Stimulated activated CD4-positive, alpha-beta T cell treated with anti-CD3 and anti-CD28 coated beads, Interleukin-2, amount 100 ng/mL, for 4 hours (primary cell): Measurements from ENCODE around the gene AIF1.

Source experiments
- DNase-seq: peaks from one replicate; pipeline ENCODE4 v3.0.0-alpha.2; 2020; ENCODE audit warnings: low read depth

The AIF1 gene

GRCh38 chr6:31614684-31615578 is at the start of gene AIF1:
TSS of gene AIF1 (plus strand) at chr6:31615234. CDS start at chr6:31615330, 96 bp downstream.
- DNase-seq, result no peak

- DNase-seq, result no peak
Observed at GRCh38 chr6:31567531-31568370, 47.3 kb upstream of the AIF1 start.

- peak; percentile 67 for DNase-seq
Observed at GRCh38 chr6:31568537-31568961, 46.5 kb upstream of the AIF1 start.

GRCh38 chr6:31569861-31570536 is 45.0 kb upstream of the AIF1 start:
- no peak for DNase-seq

GRCh38 chr6:31572041-31572911 is 42.8 kb upstream of the AIF1 start, which contains the start of gene LTA:
TSS of gene LTA (plus strand) at chr6:31572289. CDS start at chr6:31572743, 454 bp downstream.
- DNase-seq, result peak; percentile 75

GRCh38 chr6:31573239-31574105 is 41.6 kb upstream of the AIF1 start:
- DNase-seq, result no peak

GRCh38 chr6:31574106-31575061 is 40.6 kb upstream of the AIF1 start:
- no peak for DNase-seq

- peak; percentile 85 for DNase-seq
Observed at GRCh38 chr6:31575335-31575901, 39.6 kb upstream of the AIF1 start, which contains the start of gene TNF. TSS of gene TNF (plus strand) at chr6:31575565. CDS start at chr6:31575742, 177 bp downstream.

- no peak for DNase-seq
Observed at GRCh38 chr6:31575952-31576685, 38.9 kb upstream of the AIF1 start.

- no peak for DNase-seq
Observed at GRCh38 chr6:31576897-31577578, 38.0 kb upstream of the AIF1 start.

GRCh38 chr6:31577579-31577966 is 37.5 kb upstream of the AIF1 start:
- no peak for DNase-seq

- no peak for DNase-seq
Observed at GRCh38 chr6:31578184-31579118, 36.6 kb upstream of the AIF1 start.

GRCh38 chr6:31579119-31579505 is 35.9 kb upstream of the AIF1 start:
- no peak for DNase-seq

GRCh38 chr6:31579546-31580437 is 35.2 kb upstream of the AIF1 start:
- DNase-seq, result no peak

- DNase-seq, result no peak
Observed at GRCh38 chr6:31580438-31580740, 34.6 kb upstream of the AIF1 start.
